ENCODE data around the gene TJP2. TPM values are rescaled to one million over a fixed set of nuclear protein-coding genes. Genes with fewer than 3 reads are reported as not detected.

Gene TJP2
- polyA plus RNA-seq, 1 donor from 2014 or later = 3.1 TPM

DNA sequence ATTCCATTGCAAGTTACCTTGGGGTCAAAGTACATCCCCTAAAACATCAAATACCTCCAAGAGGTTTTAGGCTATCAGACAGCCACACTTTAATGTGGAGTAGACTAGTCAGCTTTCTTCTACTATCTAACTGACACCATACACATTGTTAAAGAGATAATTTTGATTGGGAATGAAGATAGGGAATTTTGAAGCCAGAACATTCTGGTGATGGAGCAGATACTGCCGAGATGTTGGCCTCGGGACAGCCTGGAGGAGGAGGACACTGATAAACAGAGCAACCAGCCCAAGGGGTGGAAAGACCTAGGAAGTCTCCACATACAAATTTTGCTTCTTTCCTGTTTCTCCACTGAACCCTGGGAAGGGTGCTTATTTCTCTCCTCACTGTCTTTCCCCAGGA, 14.9 kb downstream of the TJP2 start (continued):
- no peak for TF ChIP-seq MXI1 (conservative IDR thresholded peaks at IDR 0.05; ENCODE audit: poor library complexity, severe bottlenecking)
- no peak for TF ChIP-seq EZH2 (IDR thresholded peaks at IDR 0.05; ENCODE audit: borderline replicate concordance, insufficient read depth, low read length, poor library complexity, severe bottlenecking)
- no peak for TF ChIP-seq EP300 (conservative IDR thresholded peaks at IDR 0.05; ENCODE audit: poor library complexity, severe bottlenecking)

- TF ChIP-seq REST (IDR thresholded peaks at IDR 0.05; ENCODE audit: borderline replicate concordance) (no peak), EP300 (conservative IDR thresholded peaks at IDR 0.05; ENCODE audit: poor library complexity, severe bottlenecking) (no peak), SMC3 (conservative IDR thresholded peaks at IDR 0.05; ENCODE audit: poor library complexity) (no peak), EZH2 (IDR thresholded peaks at IDR 0.05; ENCODE audit: borderline replicate concordance, insufficient read depth, low read length, poor library complexity, severe bottlenecking) (no peak), POLR2AphosphoS5 (IDR thresholded peaks at IDR 0.05) (no peak), MXI1 (conservative IDR thresholded peaks at IDR 0.05; ENCODE audit: poor library complexity, severe bottlenecking) (no peak), TAF1 (IDR thresholded peaks at IDR 0.05; ENCODE audit: low read depth) (no peak), RAD21 (conservative IDR thresholded peaks at IDR 0.05) (no peak)
- TF ChIP-seq, protein P1, sequence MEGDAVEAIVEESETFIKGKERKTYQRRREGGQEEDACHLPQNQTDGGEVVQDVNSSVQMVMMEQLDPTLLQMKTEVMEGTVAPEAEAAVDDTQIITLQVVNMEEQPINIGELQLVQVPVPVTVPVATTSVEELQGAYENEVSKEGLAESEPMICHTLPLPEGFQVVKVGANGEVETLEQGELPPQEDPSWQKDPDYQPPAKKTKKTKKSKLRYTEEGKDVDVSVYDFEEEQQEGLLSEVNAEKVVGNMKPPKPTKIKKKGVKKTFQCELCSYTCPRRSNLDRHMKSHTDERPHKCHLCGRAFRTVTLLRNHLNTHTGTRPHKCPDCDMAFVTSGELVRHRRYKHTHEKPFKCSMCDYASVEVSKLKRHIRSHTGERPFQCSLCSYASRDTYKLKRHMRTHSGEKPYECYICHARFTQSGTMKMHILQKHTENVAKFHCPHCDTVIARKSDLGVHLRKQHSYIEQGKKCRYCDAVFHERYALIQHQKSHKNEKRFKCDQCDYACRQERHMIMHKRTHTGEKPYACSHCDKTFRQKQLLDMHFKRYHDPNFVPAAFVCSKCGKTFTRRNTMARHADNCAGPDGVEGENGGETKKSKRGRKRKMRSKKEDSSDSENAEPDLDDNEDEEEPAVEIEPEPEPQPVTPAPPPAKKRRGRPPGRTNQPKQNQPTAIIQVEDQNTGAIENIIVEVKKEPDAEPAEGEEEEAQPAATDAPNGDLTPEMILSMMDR (IDR thresholded peaks at IDR 0.05; ENCODE audit: poor library complexity, severe bottlenecking) = no peak
- H3K27me3 ChIP-seq (ENCODE audit: insufficient read depth, low read depth, low read length) = no peaks in the 10 kb centered on the region
- no peak overlapping the region for H3K4me2 ChIP-seq (ENCODE audit: low read length)
- no peaks in the 10 kb centered on the region for H3K36me3 ChIP-seq (ENCODE audit: insufficient read depth, low read length)
- no peak overlapping the region for H3K9ac ChIP-seq (ENCODE audit: low read length)
- H3K9me2 ChIP-seq (ENCODE audit: insufficient read depth, low read length) = no peaks in the 10 kb centered on the region
- H3K9me3 ChIP-seq (ENCODE audit: low read length) = no peaks in the 10 kb centered on the region
- H4K20me1 ChIP-seq (ENCODE audit: insufficient read depth) = no peaks in the 10 kb centered on the region
- no peak overlapping the region for H3K4me3 ChIP-seq (ENCODE audit: low read length)
- no peak overlapping the region for H3K27ac ChIP-seq (ENCODE audit: low read length)
- H2AFZ ChIP-seq (ENCODE audit: low read depth, low read length) = no peak overlapping the region
- no peaks in the 10 kb centered on the region for H3K79me2 ChIP-seq (replicated peaks; ENCODE audit: insufficient read depth, low read length)
- H3F3A ChIP-seq (ENCODE audit: insufficient read depth, low read length, poor library complexity, severe bottlenecking) = no peaks in the 10 kb centered on the region
Measured at GRCh38 chr9:69190086-69190862, 16.2 kb downstream of the TJP2 start.

DNA sequence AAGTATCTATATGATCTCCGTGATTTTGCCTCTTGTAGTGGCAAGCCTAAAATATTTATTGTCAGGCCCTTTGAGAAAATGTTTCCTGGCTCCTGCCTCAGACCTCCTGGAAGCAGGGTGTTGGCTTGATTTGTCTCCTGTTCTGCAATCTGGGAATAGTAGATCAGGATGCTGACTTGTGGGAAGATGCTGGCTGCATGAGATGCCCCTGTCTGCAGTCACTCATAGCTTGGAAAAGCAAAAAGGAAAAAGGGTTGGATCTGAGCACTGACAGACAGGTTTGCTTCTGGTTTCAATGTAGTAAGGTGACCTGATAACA, 16.7 kb downstream of the TJP2 start:
- H3K9ac ChIP-seq (ENCODE audit: low read length) = no peak overlapping the region
- no peak overlapping the region for H2AFZ ChIP-seq (ENCODE audit: low read depth, low read length)
- no peaks in the 10 kb centered on the region for H3K27me3 ChIP-seq (ENCODE audit: insufficient read depth, low read depth, low read length)
- no peaks in the 10 kb centered on the region for H3K9me2 ChIP-seq (ENCODE audit: insufficient read depth, low read length)
- no peaks in the 10 kb centered on the region for H3K36me3 ChIP-seq (ENCODE audit: insufficient read depth, low read length)
- H3K79me2 ChIP-seq (replicated peaks; ENCODE audit: insufficient read depth, low read length) = no peaks in the 10 kb centered on the region
- TF ChIP-seq TAF1 (IDR thresholded peaks at IDR 0.05; ENCODE audit: low read depth) (no peak), EZH2 (IDR thresholded peaks at IDR 0.05; ENCODE audit: borderline replicate concordance, insufficient read depth, low read length, poor library complexity, severe bottlenecking) (no peak), POLR2AphosphoS5 (IDR thresholded peaks at IDR 0.05) (no peak), EP300 (conservative IDR thresholded peaks at IDR 0.05; ENCODE audit: poor library complexity, severe bottlenecking) (no peak)
- H3F3A ChIP-seq (ENCODE audit: insufficient read depth, low read length, poor library complexity, severe bottlenecking) = no peaks in the 10 kb centered on the region
- no peak overlapping the region for H3K4me3 ChIP-seq (ENCODE audit: low read length)
- no peak overlapping the region for H3K27ac ChIP-seq (ENCODE audit: low read length)
- H3K9me3 ChIP-seq (ENCODE audit: low read length) = no peaks in the 10 kb centered on the region
- no peak overlapping the region for H3K4me2 ChIP-seq (ENCODE audit: low read length)
- no peaks in the 10 kb centered on the region for H4K20me1 ChIP-seq (ENCODE audit: insufficient read depth)

Data from neural cell (in vitro differentiated cells).